Prostate gland (tissue), 2 donors: ENCODE measurements around the gene XPO5.

Experiments
- POLR2A ChIP-seq: fragments of 450-650 bp; IDR thresholded peaks from one replicate; pipeline ENCODE4 v1.6.1; 2016; ENCODE audit warnings: antibody characterized with exemption, mild to moderate bottlenecking
- POLR2AphosphoS5 ChIP-seq: sonication (generic); formaldehyde crosslinking; IDR thresholded peaks from one replicate; pipeline ENCODE4 v1.6.1; 2017; ENCODE audit warnings: antibody characterized with exemption
- TF ChIP-seq, protein P1 (sequence below), 4 experiments: fragments of 200-600 bp in 2 of 4; fragments of 450-650 bp in 2 of 4; sonication (generic) in 2 of 4; IDR thresholded peaks; 1 replicate in 3 of 4; 2 replicates in 1 of 4; pipeline ENCODE4 v1.5.1; 2016 to 2019; ENCODE audit warnings: antibody characterized with exemption in 4 of 4, mild to moderate bottlenecking in 2 of 4, moderate library complexity in 2 of 4

DNA sequence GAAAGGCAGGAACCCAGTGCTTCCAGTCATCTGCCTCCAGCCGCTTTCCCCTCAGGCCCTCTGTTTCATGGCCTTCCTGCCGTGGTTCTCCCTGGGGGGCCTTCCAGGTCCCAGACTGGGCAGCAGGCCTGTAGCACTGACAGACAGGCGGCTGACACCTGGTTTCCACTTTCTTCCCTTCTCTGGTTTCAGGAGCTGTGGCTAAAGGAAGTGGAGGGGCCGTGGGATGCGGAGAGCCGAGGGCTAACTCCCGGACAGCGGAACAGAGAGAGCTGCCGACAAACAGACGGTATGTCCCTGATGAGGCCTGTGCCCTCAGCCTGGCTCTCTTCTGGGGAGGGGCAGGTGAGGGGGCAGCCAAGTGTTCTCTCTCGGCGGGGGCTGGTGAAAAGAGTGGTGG is 78.1 kb downstream of the XPO5 start:
- TF ChIP-seq POLR2A (no peak), POLR2AphosphoS5 (no peak)
- TF ChIP-seq, protein P1, sequence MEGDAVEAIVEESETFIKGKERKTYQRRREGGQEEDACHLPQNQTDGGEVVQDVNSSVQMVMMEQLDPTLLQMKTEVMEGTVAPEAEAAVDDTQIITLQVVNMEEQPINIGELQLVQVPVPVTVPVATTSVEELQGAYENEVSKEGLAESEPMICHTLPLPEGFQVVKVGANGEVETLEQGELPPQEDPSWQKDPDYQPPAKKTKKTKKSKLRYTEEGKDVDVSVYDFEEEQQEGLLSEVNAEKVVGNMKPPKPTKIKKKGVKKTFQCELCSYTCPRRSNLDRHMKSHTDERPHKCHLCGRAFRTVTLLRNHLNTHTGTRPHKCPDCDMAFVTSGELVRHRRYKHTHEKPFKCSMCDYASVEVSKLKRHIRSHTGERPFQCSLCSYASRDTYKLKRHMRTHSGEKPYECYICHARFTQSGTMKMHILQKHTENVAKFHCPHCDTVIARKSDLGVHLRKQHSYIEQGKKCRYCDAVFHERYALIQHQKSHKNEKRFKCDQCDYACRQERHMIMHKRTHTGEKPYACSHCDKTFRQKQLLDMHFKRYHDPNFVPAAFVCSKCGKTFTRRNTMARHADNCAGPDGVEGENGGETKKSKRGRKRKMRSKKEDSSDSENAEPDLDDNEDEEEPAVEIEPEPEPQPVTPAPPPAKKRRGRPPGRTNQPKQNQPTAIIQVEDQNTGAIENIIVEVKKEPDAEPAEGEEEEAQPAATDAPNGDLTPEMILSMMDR (IDR thresholded peaks at IDR 0.05) = no peak
